GM21825 (cell line): ENCODE results near the gene PROSER2.
"Not testable (repeated sequence)": the region's sequence is repeated elsewhere in the genome, so short reads cannot be mapped to it uniquely, and the experiment has no call there.

Experiments used
- ATAC-seq: cut with Tn5 transposase; IDR thresholded peaks from one replicate; pipeline ENCODE4 v1.9.1; 2021; ENCODE audit warnings: mild to moderate bottlenecking, moderate library complexity; ENCODE audit not compliant: unreplicated experiment

PROSER2 gene

DNA sequence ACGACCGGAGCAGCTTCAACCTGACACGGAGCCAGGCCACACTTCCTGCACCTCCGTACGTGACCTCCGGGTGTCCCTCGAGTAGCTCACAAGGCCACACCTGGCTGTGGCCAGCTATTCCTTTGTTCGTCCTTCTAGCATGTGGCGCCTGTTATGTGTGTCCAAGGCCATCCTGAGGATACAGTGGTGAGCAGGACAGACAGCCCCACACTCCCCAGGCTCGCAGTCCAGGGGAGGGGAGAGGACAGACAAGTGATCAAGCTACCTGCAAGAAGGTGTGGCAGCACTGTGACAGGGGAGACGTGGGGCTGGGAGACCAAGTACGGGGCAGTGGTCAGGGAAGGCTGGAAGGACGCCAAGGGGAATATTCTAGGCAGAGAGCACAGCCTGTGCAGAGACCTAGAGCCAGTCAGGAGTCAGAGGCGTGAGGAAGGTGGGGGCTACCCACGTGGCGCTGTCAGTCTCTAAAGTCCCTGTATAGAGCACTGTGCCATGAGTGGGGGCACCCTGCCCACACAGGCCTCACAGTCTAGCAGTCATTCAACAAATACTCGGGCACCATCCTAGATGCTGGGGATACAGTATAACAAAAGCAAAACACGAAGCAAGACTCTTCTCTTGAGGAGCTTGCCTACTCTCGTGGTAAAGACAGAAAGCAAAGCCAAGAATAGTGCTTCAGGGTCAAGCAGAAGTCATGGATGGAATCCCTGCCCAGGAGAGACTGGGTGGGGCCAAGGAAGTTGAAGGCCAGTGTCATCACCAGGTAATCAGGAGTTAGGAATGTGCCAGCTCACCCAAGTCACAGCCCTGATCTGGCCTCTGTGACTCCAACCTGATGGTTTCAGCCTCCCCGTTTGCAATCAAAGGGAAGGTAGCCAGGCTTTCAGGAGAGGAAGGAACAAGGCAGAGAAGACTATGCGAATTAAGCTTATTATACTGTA, 58.6 kb downstream of the PROSER2 start:
- no peak for ATAC-seq

DNA sequence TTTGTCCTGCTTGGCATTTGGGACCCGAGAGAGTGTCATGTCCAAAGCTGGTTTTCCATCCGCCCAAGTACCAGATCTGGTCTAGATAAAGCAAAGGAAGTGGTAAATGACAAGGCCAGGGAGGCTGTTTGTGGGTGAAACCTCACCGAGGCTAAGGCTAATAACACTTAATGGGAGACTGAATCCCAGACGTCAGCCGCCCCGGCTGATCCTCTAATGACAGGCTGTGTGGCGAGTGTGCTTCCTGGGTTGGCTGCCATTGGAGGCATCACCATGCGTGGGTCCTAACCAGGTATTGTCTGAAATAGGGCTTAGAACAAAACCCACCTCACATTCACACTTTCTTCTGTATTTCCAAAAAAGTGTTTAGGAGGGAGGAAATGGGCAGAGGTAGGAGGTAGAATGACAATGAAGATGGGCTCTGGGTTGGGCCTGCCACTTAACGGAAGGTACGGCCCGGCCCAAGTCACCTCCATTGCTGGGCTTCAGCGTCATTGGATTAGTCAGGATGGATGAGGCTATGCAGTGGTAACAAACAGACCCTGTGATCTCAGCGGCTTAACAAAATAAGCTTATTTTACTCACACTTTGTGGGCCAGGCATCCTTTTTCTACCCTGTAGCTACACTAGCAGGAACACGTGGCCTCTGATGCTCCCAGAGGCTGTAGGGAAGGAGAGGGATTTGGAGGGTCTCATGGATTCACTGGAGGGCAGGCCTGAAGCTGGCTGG, 59.7 kb downstream of the PROSER2 start:
- no peak for ATAC-seq

GRCh38 chr10:11884706-11885423, 61.7 kb downstream of the PROSER2 start:
- no peak for ATAC-seq

- ATAC-seq = no peak
These were observed 62.4 kb downstream of the PROSER2 start for GRCh38 chr10:11885437-11886137.

- ATAC-seq = no peak
These were observed 63.0 kb downstream of the PROSER2 start for GRCh38 chr10:11886138-11886474.

DNA sequence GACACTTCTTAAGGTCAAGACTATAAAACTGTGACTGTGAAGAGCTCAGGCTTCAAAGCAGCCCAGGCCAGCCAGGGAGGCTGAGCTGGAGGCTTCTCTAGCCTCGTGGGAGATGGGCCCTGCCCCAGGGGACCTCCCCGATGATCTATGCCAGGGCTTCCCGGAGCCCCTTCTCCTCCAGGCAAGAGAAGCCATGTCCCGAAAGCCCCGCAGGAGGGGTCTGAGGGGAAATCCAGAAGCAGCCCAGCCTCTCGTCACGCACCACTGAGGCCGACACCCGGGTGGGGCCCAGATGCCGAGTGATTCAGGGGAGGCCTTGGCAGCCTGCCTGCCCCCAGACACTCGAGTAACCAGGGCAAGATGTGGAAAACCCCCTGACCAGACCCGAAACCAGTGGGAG, 63.7 kb downstream of the PROSER2 start:
- peak; percentile 53 for ATAC-seq

DNA sequence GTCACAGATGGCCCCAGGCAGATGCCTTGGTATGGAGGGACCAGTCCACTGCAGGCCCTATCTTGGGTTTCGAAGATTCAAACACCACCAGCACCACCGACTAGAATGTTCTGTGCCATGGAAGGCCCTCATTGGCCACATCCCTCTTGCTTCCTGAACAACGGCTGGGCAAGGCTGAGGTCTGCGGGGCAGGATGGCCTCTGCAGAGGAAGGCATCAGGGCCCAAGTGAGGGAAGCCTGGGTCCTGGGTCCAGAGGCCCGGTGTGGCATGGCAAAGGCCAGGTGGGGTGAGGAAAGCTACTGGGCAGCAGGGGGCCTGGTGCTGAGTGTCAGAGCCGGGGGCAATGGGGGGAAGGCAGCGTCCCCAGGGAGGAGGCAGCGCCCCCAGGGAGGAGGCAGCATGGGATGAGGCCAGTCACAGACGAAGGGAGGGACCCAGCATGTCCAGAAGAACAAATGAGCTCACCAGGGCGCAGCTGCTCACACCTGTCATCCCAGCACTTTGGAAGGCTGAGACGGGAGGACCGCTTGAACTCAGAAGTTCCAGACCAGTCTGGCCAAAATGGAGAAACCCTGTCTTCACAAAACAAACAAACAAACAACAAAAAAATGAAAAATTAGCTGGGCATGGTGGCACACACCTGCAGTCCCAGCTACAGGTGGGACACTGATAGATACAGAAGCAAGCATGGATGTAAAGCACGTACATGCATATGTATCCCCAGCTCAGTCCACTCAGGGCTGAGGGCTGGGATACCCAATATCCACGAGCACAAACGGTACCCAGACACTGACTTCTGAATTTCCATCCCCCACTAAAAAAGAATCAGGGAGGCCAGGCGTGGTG, 64.4 kb downstream of the PROSER2 start:
- ATAC-seq = no peak

- ATAC-seq = not testable (repeated sequence)
These were observed 66.1 kb downstream of the PROSER2 start for GRCh38 chr10:11889263-11889662.

DNA sequence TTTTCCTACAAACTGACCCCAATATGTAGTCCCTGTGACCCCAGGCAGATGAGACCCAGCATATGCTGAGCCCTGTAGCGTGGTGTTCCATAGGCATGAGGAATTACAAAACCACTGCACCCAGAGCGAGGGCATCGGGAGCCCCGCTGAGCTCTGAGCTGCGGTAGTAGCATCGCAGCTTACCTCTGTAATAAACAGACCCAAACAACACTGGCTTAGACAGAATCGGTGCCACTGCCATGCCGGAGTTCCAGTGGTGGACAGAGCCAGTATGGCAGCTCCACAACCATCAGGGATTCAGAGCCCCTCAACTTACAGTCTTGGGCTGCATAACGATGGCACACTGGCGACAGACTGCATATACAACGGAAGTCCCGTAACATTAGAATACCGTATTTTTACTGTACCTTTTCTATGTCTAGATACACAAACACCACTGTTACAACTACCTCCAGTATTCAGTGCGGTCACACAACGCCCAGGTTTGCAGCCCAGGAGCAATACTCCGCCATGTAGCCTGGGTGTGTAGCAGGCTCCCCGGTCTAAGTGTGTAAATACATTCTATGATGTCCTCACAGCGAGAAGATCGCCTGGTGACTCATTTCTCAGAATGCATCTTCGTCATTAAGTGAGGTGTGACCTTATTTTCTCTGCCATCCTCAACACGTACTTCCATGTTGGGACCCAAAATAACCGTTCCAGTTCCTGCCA, 68.8 kb downstream of the PROSER2 start:
- no peak for ATAC-seq

- no peak for ATAC-seq
These were observed 70.7 kb downstream of the PROSER2 start for GRCh38 chr10:11893749-11894278.

GRCh38 chr10:11894381-11895107, 71.4 kb downstream of the PROSER2 start:
- ATAC-seq = no peak

DNA sequence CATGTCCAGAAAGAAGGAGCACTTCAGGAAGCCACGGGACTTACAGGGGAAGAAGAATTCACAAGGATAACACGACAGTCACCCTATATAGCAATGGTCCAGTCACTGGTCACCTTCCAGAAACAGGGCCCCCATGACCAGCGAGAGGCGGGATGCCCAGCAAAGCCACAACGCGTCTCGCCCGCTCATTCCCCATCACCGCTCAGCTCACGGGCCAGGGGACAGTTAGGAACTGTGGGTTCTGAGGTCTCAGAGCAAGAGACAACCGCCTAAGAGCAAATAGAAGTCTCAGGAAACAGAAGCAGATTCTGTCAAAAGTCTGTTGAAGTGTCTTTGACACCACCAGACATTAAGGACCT, 71.9 kb downstream of the PROSER2 start:
- no peak for ATAC-seq

DNA sequence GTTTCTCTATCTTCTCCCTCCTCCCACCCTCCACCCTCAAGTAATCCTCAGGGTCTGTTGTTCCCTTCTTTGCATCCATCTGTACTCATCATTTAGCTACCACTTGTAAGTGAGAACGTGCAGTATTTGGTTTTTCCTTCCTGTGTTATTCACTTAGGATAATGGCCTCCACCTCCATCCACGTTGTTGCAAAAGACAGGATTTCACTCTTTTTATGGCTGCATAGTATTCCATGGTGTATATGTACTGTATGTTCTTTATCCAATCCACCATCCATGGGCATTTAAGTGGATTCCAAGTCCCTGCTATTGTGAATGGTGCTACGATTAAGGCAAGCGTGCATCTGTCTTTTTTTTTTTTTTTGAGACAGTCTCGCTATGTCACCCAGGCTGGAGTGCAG, 72.4 kb downstream of the PROSER2 start:
- ATAC-seq = no peak

DNA sequence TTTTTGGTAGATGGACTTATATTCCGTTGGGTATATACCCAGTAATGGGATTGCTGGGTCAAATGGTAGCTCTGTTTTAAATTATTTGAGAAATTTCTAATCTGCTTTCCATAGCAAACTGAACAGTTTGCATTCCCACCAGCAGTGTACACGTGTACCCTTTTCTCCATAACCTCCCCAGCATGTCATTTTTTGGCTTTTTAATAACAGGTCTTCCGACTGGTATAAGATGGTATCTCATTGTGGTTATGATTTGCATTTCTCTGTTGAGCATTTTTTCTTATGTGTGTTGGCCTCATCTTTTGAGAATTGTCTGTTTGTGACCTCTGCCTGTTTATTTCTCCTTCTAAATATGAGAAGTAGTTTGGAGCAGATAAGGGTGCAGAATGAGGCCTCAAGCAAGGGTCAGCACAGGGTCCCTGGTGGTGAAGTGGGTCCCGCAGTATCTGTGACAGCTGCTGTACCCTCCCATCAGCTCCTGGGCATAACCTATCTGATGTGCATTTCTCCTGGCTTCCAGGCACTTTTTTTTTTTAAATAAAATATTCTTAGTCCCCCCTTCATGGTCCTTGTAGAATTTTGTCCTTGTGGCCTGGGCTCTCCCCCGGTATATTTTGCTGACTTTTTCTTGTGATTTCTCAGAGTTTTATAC, 73.5 kb downstream of the PROSER2 start:
- ATAC-seq = no peak

GRCh38 chr10:11898033-11898371, 74.8 kb downstream of the PROSER2 start:
- no peak for ATAC-seq

DNA sequence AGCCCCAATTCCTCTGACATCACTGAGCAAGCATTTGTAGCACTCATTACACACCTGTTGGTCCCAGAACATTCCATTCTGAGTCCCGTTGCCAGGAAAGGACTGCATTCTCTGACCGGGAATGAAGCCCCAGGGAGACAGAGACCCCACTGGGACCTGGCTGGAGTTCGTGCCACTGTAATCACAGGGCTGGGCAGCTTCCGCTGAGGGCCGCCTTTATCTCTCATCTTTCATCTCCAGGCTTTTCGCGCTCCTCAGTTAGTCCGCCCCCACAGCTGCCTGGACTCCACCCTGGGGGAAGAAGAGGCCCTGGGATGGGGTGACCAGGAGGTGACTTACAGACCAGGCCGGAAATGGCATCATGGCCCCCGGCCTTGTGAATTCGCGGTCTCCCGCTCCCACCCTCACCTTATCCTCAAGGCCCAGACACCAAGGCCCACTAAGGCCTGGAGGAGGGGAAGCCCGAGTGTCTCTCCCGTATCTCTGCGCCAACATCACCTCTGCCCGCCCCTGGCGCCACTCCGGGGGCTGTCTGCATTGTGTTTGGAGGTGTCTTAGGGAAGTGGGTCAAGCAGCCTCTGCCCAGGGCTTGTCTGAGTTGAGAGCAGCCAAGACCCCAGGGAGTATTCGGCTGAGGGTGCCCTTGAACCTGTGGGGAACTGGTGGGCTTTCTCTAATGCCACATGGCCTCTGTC, 75.4 kb downstream of the PROSER2 start:
- no peak for ATAC-seq

GRCh38 chr10:11899067-11899876, 76.1 kb downstream of the PROSER2 start:
- no peak for ATAC-seq
